CD14-positive monocyte (primary cell): ENCODE data around the gene SLC38A1. TPM values are rescaled to one million over a fixed set of nuclear protein-coding genes. Genes with fewer than 3 reads are reported as not detected.

Source experiments
- DNase-seq, 3 donors: peaks; one replicate each; pipeline ENCODE4 v3.0.0-alpha.2; 2011 to 2022
- H2AFZ ChIP-seq: 2 replicates; pipeline ENCODE4 v1.6.0; 2012; ENCODE audit warnings: mild to moderate bottlenecking, low read depth, low read length, inconsistent platforms; ENCODE audit not compliant: insufficient read depth, poor library complexity, severe bottlenecking
- H3K27ac ChIP-seq, 2 donors: 1 replicate in 1 of 2; 2 replicates in 1 of 2; pipeline ENCODE4 v1.5.1; 2012 to 2013; ENCODE audit warnings: low read length in 2 of 2, control low read depth in 1 of 2, inconsistent platforms in 1 of 2, low read depth in 1 of 2, mild to moderate bottlenecking in 1 of 2
- H3K27me3 ChIP-seq, 2 donors: one replicate each; pipeline versions ENCODE4 v1.6.0 to v1.6.1; 2011 to 2013; ENCODE audit warnings: low read length in 2 of 2; ENCODE audit not compliant: control insufficient read depth in 2 of 2, insufficient read depth in 2 of 2
- H3K36me3 ChIP-seq, 2 donors: replicated peaks in 1 of 2; 1 replicate in 1 of 2; 2 replicates in 1 of 2; pipeline versions ENCODE4 v1.5.1 to v1.6.1; 2012 to 2013; ENCODE audit warnings: low read length in 2 of 2, control low read depth in 1 of 2, inconsistent platforms in 1 of 2, mild to moderate bottlenecking in 1 of 2; ENCODE audit not compliant: insufficient read depth in 2 of 2, control insufficient read depth in 1 of 2
- H3K4me1 ChIP-seq, 2 donors: 1 replicate in 1 of 2; 2 replicates in 1 of 2; pipeline versions ENCODE4 v1.5.1 to v1.6.1; 2012 to 2013; ENCODE audit warnings: low read length in 2 of 2, control low read depth in 1 of 2, inconsistent platforms in 1 of 2, mild to moderate bottlenecking in 1 of 2, moderate library complexity in 1 of 2; ENCODE audit not compliant: insufficient read depth in 2 of 2, control insufficient read depth in 1 of 2
- H3K4me2 ChIP-seq: replicated peaks from 2 replicates; pipeline ENCODE3; 2012; ENCODE audit warnings: low read length, moderate library complexity, mild to moderate bottlenecking; ENCODE audit not compliant: poor library complexity, severe bottlenecking; ENCODE audit errors: extremely low read depth
- H3K4me3 ChIP-seq, 3 experiments: fragments of 200-600 bp in 1 of 3; sonication (generic) in 1 of 3; replicated peaks in 1 of 3; 1 replicate in 2 of 3; 2 replicates in 1 of 3; pipeline ENCODE4 v1.5.1; 2011 to 2013; ENCODE audit warnings: low read length in 3 of 3, mild to moderate bottlenecking in 3 of 3, control low read depth in 2 of 3, low read depth in 2 of 3, inconsistent platforms in 1 of 3, moderate library complexity in 1 of 3
- H3K79me2 ChIP-seq: 2 replicates; pipeline ENCODE4 v1.6.0; 2012; ENCODE audit warnings: mild to moderate bottlenecking, control low read depth, inconsistent platforms, low read length, moderate library complexity; ENCODE audit not compliant: insufficient read depth
- H3K9ac ChIP-seq: 2 replicates; pipeline ENCODE4 v1.6.0; 2017; ENCODE audit warnings: low read length, mild to moderate bottlenecking; ENCODE audit not compliant: insufficient read depth, poor library complexity, severe bottlenecking
- H3K9me3 ChIP-seq, 2 donors: replicated peaks in 1 of 2; 1 replicate in 1 of 2; 2 replicates in 1 of 2; pipeline versions ENCODE4 v1.5.1 to v1.6.1; 2012 to 2013; ENCODE audit warnings: low read length in 2 of 2, control low read depth in 1 of 2; ENCODE audit not compliant: control insufficient read depth in 1 of 2, insufficient read depth in 1 of 2
- H4K20me1 ChIP-seq: 2 replicates; pipeline ENCODE4 v1.6.0; 2012; ENCODE audit warnings: mild to moderate bottlenecking, low read length, control low read depth, moderate library complexity; ENCODE audit not compliant: insufficient read depth
- H3K27ac Mint-ChIP-seq, 7 donors: one replicate each; pipeline ENCODE4 v1.8.0; 2020; ENCODE audit warnings: mild to moderate bottlenecking in 7 of 7, mixed read lengths in 7 of 7, moderate library complexity in 6 of 7, inconsistent platforms in 2 of 7
- H3K27me3 Mint-ChIP-seq, 3 donors: one replicate each; pipeline ENCODE4 v1.8.0; 2021 to 2022; ENCODE audit warnings: low read depth in 3 of 3, mild to moderate bottlenecking in 3 of 3, mixed read lengths in 3 of 3, moderate library complexity in 3 of 3, inconsistent platforms in 1 of 3
- H3K36me3 Mint-ChIP-seq, 2 donors: one replicate each; pipeline ENCODE4 v1.8.0; 2020; ENCODE audit warnings: mixed read lengths in 2 of 2, inconsistent platforms in 1 of 2, mild to moderate bottlenecking in 1 of 2
- H3K4me1 Mint-ChIP-seq: one replicate; pipeline ENCODE4 v1.8.0; 2020; ENCODE audit warnings: mild to moderate bottlenecking, mixed read lengths
- H3K4me3 Mint-ChIP-seq, 2 donors: one replicate each; pipeline ENCODE4 v1.8.0; 2020; ENCODE audit warnings: mild to moderate bottlenecking in 2 of 2, mixed read lengths in 2 of 2, moderate library complexity in 1 of 2
- H3K9me3 Mint-ChIP-seq, 7 donors: one replicate each; pipeline ENCODE4 v1.8.0; 2020 to 2022; ENCODE audit warnings: mixed read lengths in 7 of 7, mild to moderate bottlenecking in 6 of 7, moderate library complexity in 6 of 7, inconsistent platforms in 2 of 7
- WGBS: methylation state at CpG from one replicate; pipeline ENCODE4 v1.1.5; 2013; ENCODE audit warnings: missing lambda C conversion rate; ENCODE audit not compliant: insufficient coverage; 5-methylcytosine and 5-hydroxymethylcytosine counted together
- intact Hi-C, 2 donors: fragments of 100-400 bp; cut with micrococcal nuclease; formaldehyde crosslinking; loops; one replicate each; pipeline versions ENCODE4 v1.15.0 to v1.15.1; 2023
- polyA plus RNA-seq, 3 donors: library from polyadenylated mRNA; depleted of rRNA in 1 of 3; unstranded in 2 of 3; stranded (reverse) in 1 of 3; fragments of 300-500 nt in 2 of 3; fragments of >200 nt in 1 of 3; fragmentation: Illumina TruSeq in 2 of 3; gene quantifications; 1 replicate in 2 of 3; 2 replicates in 1 of 3; pipeline ENCODE4 v1.2.3, GENCODE V29; 2012 to 2021
- TF ChIP-seq, protein P1 (sequence below): fragments of 200-600 bp; IDR thresholded peaks from one replicate; pipeline ENCODE4 v1.8.0; 2022; ENCODE audit warnings: antibody characterized with exemption, mild to moderate bottlenecking

The SLC38A1 gene
- polyA plus RNA-seq, 3 donors, result 0.92 to 1.9 (median 1.6) TPM

DNA sequence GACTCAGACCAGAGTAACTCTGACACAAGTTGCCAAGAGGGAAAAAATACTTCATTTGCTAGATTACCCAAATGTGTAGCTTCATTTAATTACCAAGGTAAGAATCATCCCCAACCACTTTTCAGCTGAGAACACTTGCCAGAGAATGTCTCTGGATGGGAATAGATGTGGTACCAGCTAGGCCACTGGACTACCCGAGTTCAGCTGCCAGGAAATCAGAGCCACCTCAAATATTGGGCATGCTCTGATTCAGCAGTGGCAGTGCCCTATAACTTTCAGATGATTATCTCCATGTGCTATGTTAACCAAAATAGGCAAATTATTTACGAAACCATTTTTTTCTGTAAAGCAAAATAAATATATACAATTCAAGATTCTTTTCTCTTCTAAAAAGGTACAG lies 80.7 kb downstream of the SLC38A1 start:
- intact Hi-C loops, result no loop called here
- Histone ChIP-seq H3K4me3 (no peak overlapping the region), H3K27me3 (no peaks in the 10 kb centered on the region), H3K27ac (no peak overlapping the region), H3K9me3 (no peaks in the 10 kb centered on the region), H3K4me2 (no peak overlapping the region), H3K36me3 (no peaks in the 10 kb centered on the region), H3K9ac (no peak overlapping the region), H4K20me1 (no peaks in the 10 kb centered on the region), H3K79me2 (no peaks in the 10 kb centered on the region), H3K4me1 (peaks cover 4 to 6% of the 10 kb centered on the region in 2 donors), H2AFZ (no peak overlapping the region)
- WGBS, result no CpG with 5 or more reads among the region's 2 CpGs
- no peak overlapping the region for H3K4me3 Mint-ChIP-seq
- H3K9me3 Mint-ChIP-seq, result peaks cover 0 to 11% (median 5%) of the 10 kb centered on the region in 7 donors
- peaks cover 0 to 3% (median 0%) of the 10 kb centered on the region in 3 donors for H3K27me3 Mint-ChIP-seq
- no peak overlapping the region for H3K27ac Mint-ChIP-seq
- H3K36me3 Mint-ChIP-seq, result peaks cover 3% of the 10 kb centered on the region in 2 donors
- peaks cover 13% of the 10 kb centered on the region for H3K4me1 Mint-ChIP-seq
- DNase-seq, result no peak
- TF ChIP-seq, protein P1, sequence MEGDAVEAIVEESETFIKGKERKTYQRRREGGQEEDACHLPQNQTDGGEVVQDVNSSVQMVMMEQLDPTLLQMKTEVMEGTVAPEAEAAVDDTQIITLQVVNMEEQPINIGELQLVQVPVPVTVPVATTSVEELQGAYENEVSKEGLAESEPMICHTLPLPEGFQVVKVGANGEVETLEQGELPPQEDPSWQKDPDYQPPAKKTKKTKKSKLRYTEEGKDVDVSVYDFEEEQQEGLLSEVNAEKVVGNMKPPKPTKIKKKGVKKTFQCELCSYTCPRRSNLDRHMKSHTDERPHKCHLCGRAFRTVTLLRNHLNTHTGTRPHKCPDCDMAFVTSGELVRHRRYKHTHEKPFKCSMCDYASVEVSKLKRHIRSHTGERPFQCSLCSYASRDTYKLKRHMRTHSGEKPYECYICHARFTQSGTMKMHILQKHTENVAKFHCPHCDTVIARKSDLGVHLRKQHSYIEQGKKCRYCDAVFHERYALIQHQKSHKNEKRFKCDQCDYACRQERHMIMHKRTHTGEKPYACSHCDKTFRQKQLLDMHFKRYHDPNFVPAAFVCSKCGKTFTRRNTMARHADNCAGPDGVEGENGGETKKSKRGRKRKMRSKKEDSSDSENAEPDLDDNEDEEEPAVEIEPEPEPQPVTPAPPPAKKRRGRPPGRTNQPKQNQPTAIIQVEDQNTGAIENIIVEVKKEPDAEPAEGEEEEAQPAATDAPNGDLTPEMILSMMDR, result no peak

DNA sequence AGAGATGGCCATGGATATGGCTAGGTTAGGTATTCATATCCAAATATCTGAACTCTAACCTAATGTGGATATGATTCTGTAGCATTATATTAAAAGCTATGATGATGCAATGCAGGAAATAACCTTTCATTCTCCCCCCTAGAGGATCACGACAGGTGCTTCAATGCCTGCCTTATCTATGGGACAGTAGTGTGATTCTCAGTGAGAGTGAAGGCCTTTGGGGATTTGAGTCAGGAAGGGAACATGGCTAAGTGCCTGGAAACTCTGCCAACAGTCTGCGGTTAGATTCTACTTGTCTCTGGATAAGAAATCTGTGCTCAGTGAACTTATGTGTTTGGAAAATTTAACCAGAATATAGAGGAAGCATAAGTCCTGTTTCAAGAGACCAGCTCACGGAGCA lies 81.8 kb downstream of the SLC38A1 start:
- Histone ChIP-seq H3K9ac (no peak overlapping the region), H3K4me2 (no peak overlapping the region), H3K79me2 (no peaks in the 10 kb centered on the region), H3K4me3 (no peak overlapping the region), H3K4me1 (peaks cover 4 to 6% of the 10 kb centered on the region in 2 donors), H3K36me3 (no peaks in the 10 kb centered on the region), H3K27ac (no peak overlapping the region), H4K20me1 (no peaks in the 10 kb centered on the region), H3K27me3 (no peaks in the 10 kb centered on the region), H2AFZ (no peak overlapping the region), H3K9me3 (no peaks in the 10 kb centered on the region)
- peaks cover 3% of the 10 kb centered on the region in 2 donors for H3K36me3 Mint-ChIP-seq
- TF ChIP-seq, protein P1, result no peak
- H3K27ac Mint-ChIP-seq, result no peak overlapping the region
- DNase-seq, result no peak
- peaks cover 0 to 3% (median 0%) of the 10 kb centered on the region in 3 donors for H3K27me3 Mint-ChIP-seq
- WGBS, result 89% methylated on average over 1 of the region's 3 CpGs
- H3K9me3 Mint-ChIP-seq, result peaks cover 0 to 6% (median 5%) of the 10 kb centered on the region in 7 donors
- intact Hi-C loops, result no loop called here
- peaks cover 13% of the 10 kb centered on the region for H3K4me1 Mint-ChIP-seq
- H3K4me3 Mint-ChIP-seq, result no peak overlapping the region
